Activated gamma-delta T cell (primary cell): Measurements from ENCODE around the gene TPRG1L.

ENCODE experiments used
- DNase-seq: peaks from one replicate; lab custom pipeline; 2025; lab: John Stamatoyannopoulos, UW

TPRG1L gene

GRCh38 chr1:3645247-3645646 lies 20.4 kb downstream of the TPRG1L start:
- no peak for DNase-seq

- DNase-seq = no peak
Observed at GRCh38 chr1:3645666-3646355, 21.0 kb downstream of the TPRG1L start.

GRCh38 chr1:3646596-3646995 lies 21.8 kb downstream of the TPRG1L start:
- no peak for DNase-seq

GRCh38 chr1:3649342-3650247 lies 24.8 kb downstream of the TPRG1L start, which contains the start of gene WRAP73:
WRAP73 (minus strand) TSS chr1:3650103; CDS start chr1:3649999, 104 bp downstream.
- peak; percentile 66 for DNase-seq

GRCh38 chr1:3650248-3651025 lies 25.6 kb downstream of the TPRG1L start:
- DNase-seq = no peak

- no peak for DNase-seq
Observed at GRCh38 chr1:3651026-3651929, 26.5 kb downstream of the TPRG1L start.

GRCh38 chr1:3651930-3652547 lies 27.2 kb downstream of the TPRG1L start, which contains the start of gene TP73:
TP73 (plus strand) TSS chr1:3652516; CDS start chr1:3682366, 29,850 bp downstream.
- no peak for DNase-seq

- DNase-seq = no peak
Observed at GRCh38 chr1:3652548-3653285, 27.9 kb downstream of the TPRG1L start.

GRCh38 chr1:3653286-3653618 lies 28.4 kb downstream of the TPRG1L start:
- DNase-seq = no peak

GRCh38 chr1:3654549-3655281 lies 29.9 kb downstream of the TPRG1L start:
- DNase-seq = no peak

GRCh38 chr1:3656450-3657095 lies 31.8 kb downstream of the TPRG1L start:
- no peak for DNase-seq

- no peak for DNase-seq
Observed at GRCh38 chr1:3657096-3657475, 32.3 kb downstream of the TPRG1L start.

GRCh38 chr1:3657578-3658230 lies 32.9 kb downstream of the TPRG1L start:
- DNase-seq = no peak

GRCh38 chr1:3658231-3658615 lies 33.4 kb downstream of the TPRG1L start:
- DNase-seq = no peak

GRCh38 chr1:3659093-3659492 lies 34.3 kb downstream of the TPRG1L start:
- no peak for DNase-seq

- no peak for DNase-seq
Observed at GRCh38 chr1:3660704-3661103, 35.9 kb downstream of the TPRG1L start.

GRCh38 chr1:3661631-3662030 lies 36.8 kb downstream of the TPRG1L start:
- no peak for DNase-seq

GRCh38 chr1:3662080-3662671 lies 37.4 kb downstream of the TPRG1L start:
- no peak for DNase-seq
